ENCODE measurements around the gene GPR75.

DNA sequence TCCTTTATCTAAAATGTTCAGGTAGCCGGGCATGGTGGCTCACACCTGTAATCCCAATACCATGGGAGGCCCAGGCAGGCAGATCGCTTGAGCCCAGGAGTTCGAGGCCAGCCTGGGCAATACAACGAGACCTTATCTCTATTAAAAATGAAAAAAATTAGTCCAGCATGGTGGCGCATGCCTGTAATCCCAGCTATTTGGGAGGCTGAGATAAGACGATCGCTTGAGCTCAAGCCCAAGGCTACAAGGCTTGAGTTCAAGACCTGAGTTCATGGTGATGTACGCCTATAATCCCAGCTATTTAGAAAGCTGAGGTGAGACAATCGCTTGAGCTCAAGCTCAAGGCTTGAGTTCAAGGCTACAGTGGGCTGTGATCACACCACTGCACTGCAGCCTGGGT, 45.6 kb upstream of the GPR75 start:
- TF ChIP-seq ZNF274 (IDR thresholded peaks at IDR 0.05; ENCODE audit: low read depth, low read length) = no peak
- TF ChIP-seq SUZ12 (IDR thresholded peaks at IDR 0.05; ENCODE audit: extremely low read depth, insufficient read depth, insufficient read length) = no peak

All from NT2/D1 (cell line).